DND-41 (cell line): ENCODE data around the gene SERPINA5.

ENCODE experiments used
- ATAC-seq: fragments of 200-7000 bp; cut with Tn5 transposase; 3 replicates; pipeline ENCODE4 v1.9.1; 2021; ENCODE audit warnings: low read depth; ENCODE audit not compliant: insufficient read depth
- DNase-seq: peaks from one replicate; pipeline ENCODE4 v3.0.0-alpha.2; 2020
- H2AFZ ChIP-seq: 2 replicates; pipeline ENCODE4 v1.6.0; 2012; ENCODE audit warnings: low read depth, low read length
- H3K27ac ChIP-seq: 2 replicates; pipeline ENCODE4 v1.5.1; 2012; ENCODE audit warnings: low read length, inconsistent platforms
- H3K27me3 ChIP-seq: fragments of 200-600 bp; sonication (generic); 2 replicates; pipeline ENCODE4 v1.6.0; 2012; ENCODE audit warnings: low read length, mild to moderate bottlenecking, inconsistent platforms; ENCODE audit not compliant: insufficient read depth, poor library complexity
- H3K36me3 ChIP-seq: 2 replicates; pipeline ENCODE4 v1.5.1; 2012; ENCODE audit warnings: low read length, inconsistent platforms; ENCODE audit not compliant: insufficient read depth
- H3K4me1 ChIP-seq: 2 replicates; pipeline ENCODE4 v1.5.1; 2012; ENCODE audit warnings: mild to moderate bottlenecking, low read length; ENCODE audit not compliant: insufficient read depth
- H3K4me2 ChIP-seq: 2 replicates; pipeline ENCODE4 v1.6.0; 2012; ENCODE audit warnings: mild to moderate bottlenecking, moderate library complexity, low read length, inconsistent platforms; ENCODE audit not compliant: insufficient read depth
- H3K4me3 ChIP-seq, 2 experiments: fragments of 200-600 bp in 1 of 2; shearing (Covaris generic) in 1 of 2; 2 replicates each; pipeline ENCODE4 v1.5.1; 2012 to 2016; ENCODE audit warnings: inconsistent platforms in 2 of 2, low read length in 2 of 2, mild to moderate bottlenecking in 2 of 2, low read depth in 1 of 2, moderate library complexity in 1 of 2
- H3K79me2 ChIP-seq: 2 replicates; pipeline ENCODE4 v1.6.0; 2012; ENCODE audit warnings: low read length, inconsistent platforms; ENCODE audit not compliant: insufficient read depth
- H3K9ac ChIP-seq: 2 replicates; pipeline ENCODE4 v1.6.0; 2012; ENCODE audit warnings: low read depth, mild to moderate bottlenecking, inconsistent platforms, low read length, moderate library complexity
- H3K9me3 ChIP-seq: 2 replicates; pipeline ENCODE4 v1.5.1; 2012; ENCODE audit warnings: low read length, moderate library complexity, mild to moderate bottlenecking, inconsistent platforms; ENCODE audit not compliant: insufficient read depth, severe bottlenecking
- H4K20me1 ChIP-seq: 2 replicates; pipeline ENCODE4 v1.6.0; 2012; ENCODE audit warnings: low read length; ENCODE audit not compliant: insufficient read depth
- CTCF ChIP-seq: IDR thresholded peaks from 2 replicates; pipeline ENCODE4 v1.5.1; 2012; ENCODE audit warnings: borderline replicate concordance, low read length, moderate library complexity, mild to moderate bottlenecking; ENCODE audit not compliant: poor library complexity, severe bottlenecking; ENCODE audit errors: extremely low read depth
- EZH2 ChIP-seq: IDR thresholded peaks from 3 replicates; pipeline ENCODE4 v1.6.1; 2012; ENCODE audit warnings: borderline replicate concordance, low read depth, mild to moderate bottlenecking, moderate library complexity, low read length, inconsistent platforms; ENCODE audit not compliant: severe bottlenecking

Gene SERPINA5

GRCh38 chr14:94581127-94581999 lies at the start of gene SERPINA5:
Gene SERPINA5, plus strand, starts transcription at chr14:94581426. Its CDS starts 5,937 bp downstream, at chr14:94587363.
- H3K9me3 ChIP-seq: no peaks in the 10 kb centered on the region
- ATAC-seq: no peak
- no peak for DNase-seq
- no peaks in the 10 kb centered on the region for H3K36me3 ChIP-seq
- no peaks in the 10 kb centered on the region for H3K4me1 ChIP-seq
- no peak within 1 kb of the TSS for H3K4me2 ChIP-seq
- no peak within 1 kb of the TSS for H2AFZ ChIP-seq
- no peak within 1 kb of the TSS for H3K4me3 ChIP-seq
- no peaks in the 10 kb centered on the region for H4K20me1 ChIP-seq
- no peaks in the 10 kb centered on the region for H3K27me3 ChIP-seq
- no peak within 1 kb of the TSS for H3K9ac ChIP-seq
- H3K27ac ChIP-seq: no peak within 1 kb of the TSS
- TF ChIP-seq EZH2 (no peak), CTCF (no peak)
- H3K79me2 ChIP-seq: no peaks in the 10 kb centered on the region

- no peak for TF ChIP-seq EZH2
- TF ChIP-seq CTCF: no peak
- ATAC-seq: no peak
- H3K27me3 ChIP-seq: no peaks in the 10 kb centered on the region
- no peaks in the 10 kb centered on the region for H3K4me1 ChIP-seq
- DNase-seq: no peak
- no peaks in the 10 kb centered on the region for H3K36me3 ChIP-seq
- H4K20me1 ChIP-seq: no peaks in the 10 kb centered on the region
- H3K9ac ChIP-seq: no peak overlapping the region
- H3K27ac ChIP-seq: no peak overlapping the region
- H2AFZ ChIP-seq: no peak overlapping the region
- no peak overlapping the region for H3K4me3 ChIP-seq
- no peaks in the 10 kb centered on the region for H3K79me2 ChIP-seq
- no peak overlapping the region for H3K4me2 ChIP-seq
- no peaks in the 10 kb centered on the region for H3K9me3 ChIP-seq
These were observed 48.8 kb upstream of the SERPINA5 start for GRCh38 chr14:94532447-94532846.

DNA sequence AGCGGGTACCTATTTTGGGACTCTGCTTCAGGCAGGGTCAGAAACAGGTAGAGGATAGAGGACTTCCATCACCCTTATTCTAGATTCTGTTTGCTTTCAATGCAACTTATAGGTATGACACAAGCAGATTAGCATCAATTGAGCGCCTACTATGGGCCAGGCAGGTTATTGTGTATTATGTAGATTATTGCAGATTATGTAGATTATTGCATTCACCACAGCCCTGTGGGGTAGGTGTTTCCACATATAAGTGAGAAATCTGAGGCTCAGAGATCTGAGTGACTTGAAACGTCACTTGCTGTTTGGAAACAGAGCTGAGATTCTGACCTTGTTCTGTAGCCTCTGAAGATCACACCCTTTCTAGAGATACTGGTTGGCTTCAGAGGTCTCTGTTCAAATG lies 45.7 kb upstream of the SERPINA5 start:
- Histone ChIP-seq H3K27ac (no peak overlapping the region), H3K4me3 (no peak overlapping the region), H3K79me2 (no peaks in the 10 kb centered on the region), H4K20me1 (no peaks in the 10 kb centered on the region), H3K4me2 (no peak overlapping the region), H3K9ac (no peak overlapping the region), H3K4me1 (no peaks in the 10 kb centered on the region), H3K9me3 (no peaks in the 10 kb centered on the region), H3K36me3 (no peaks in the 10 kb centered on the region), H3K27me3 (no peaks in the 10 kb centered on the region), H2AFZ (no peak overlapping the region)
- no peak for ATAC-seq
- TF ChIP-seq EZH2: no peak
- no peak for TF ChIP-seq CTCF
- DNase-seq: no peak
